Left lung (tissue), 10 donors: ENCODE data around the gene NT5DC4. TPM values are rescaled to one million over a fixed set of nuclear protein-coding genes. Genes with fewer than 3 reads are reported as not detected.
A peak's percentile ranks its signal among the peaks of the same experiment; 100 is the strongest.

Experiments
- ATAC-seq: fragments of 200-7000 bp; cut with Tn5 transposase; one replicate; pipeline ENCODE4 v1.9.1; 2020; ENCODE audit warnings: moderate library complexity
- DNase-seq, 4 donors: peaks; one replicate each; pipeline ENCODE4 v3.0.0-alpha.2; 2013 to 2020
- H3K27ac ChIP-seq, 2 donors: fragments of 200-600 bp; sonication (generic) in 1 of 2; one replicate each; pipeline versions ENCODE4 v1.5.0 to v1.8.0; 2020 to 2021
- H3K27me3 ChIP-seq, 2 donors: fragments of 200-600 bp; sonication (generic) in 1 of 2; one replicate each; pipeline versions ENCODE4 v1.5.0 to v1.8.0; 2020 to 2021
- H3K36me3 ChIP-seq, 2 donors: fragments of 200-600 bp; sonication (generic) in 1 of 2; one replicate each; pipeline versions ENCODE4 v1.5.0 to v1.8.0; 2020 to 2021
- H3K4me1 ChIP-seq, 2 donors: fragments of 200-600 bp; one replicate each; pipeline ENCODE4 v1.8.0; 2021
- H3K4me3 ChIP-seq, 2 donors: fragments of 200-600 bp; sonication (generic) in 1 of 2; one replicate each; pipeline versions ENCODE4 v1.5.0 to v1.8.0; 2020 to 2021; ENCODE audit warnings: mild to moderate bottlenecking in 1 of 2
- H3K9me3 ChIP-seq, 2 donors: fragments of 200-600 bp; sonication (generic) in 1 of 2; one replicate each; pipeline versions ENCODE4 v1.5.0 to v1.8.0; 2020 to 2021
- CTCF ChIP-seq, 2 donors: fragments of 200-600 bp; sonication (generic) in 1 of 2; IDR thresholded peaks; one replicate each; pipeline versions ENCODE4 v1.5.0 to v1.8.0; 2021; ENCODE audit warnings: antibody characterized with exemption in 2 of 2
- intact Hi-C, 2 donors: fragments of 100-400 bp; cut with DNase I; formaldehyde crosslinking; loops; one replicate each; pipeline versions ENCODE4 v1.11.2 to v1.14.2; 2022
- polyA plus RNA-seq, 6 donors: library from polyadenylated mRNA; unstranded; fragments of 120-200 nt; gene quantifications; one replicate each; pipeline ENCODE4 v1.2.1, GENCODE V29; 2013; ENCODE audit not compliant: insufficient read length in 6 of 6
- total RNA-seq, 2 donors: library from RNA; stranded (reverse); fragmentation: NEBNext Ultra II Directional; extraction: Animal tissue kit (Norgen Biotek cat#: 25700); gene quantifications; one replicate each; pipeline ENCODE4 v1.2.1, GENCODE V29; 2021
- donor health status: DM: no; HTN: yes; CAD: no.
- donor health status: DM: no; HTN: no; CAD: no.

NT5DC4 gene
- total and polyA plus RNA-seq, 8 donors = 0.08 to 1.1 (median 0.38) TPM; not detected in 4

- H3K36me3 ChIP-seq = no peaks in the 10 kb centered on the region
- ATAC-seq (no peak), DNase-seq (no peak)
- intact Hi-C loops = no loop called here
- H3K27me3 ChIP-seq = no peaks in the 10 kb centered on the region
- H3K27ac ChIP-seq = no peak overlapping the region
- peaks cover 0 to 54% of the 10 kb centered on the region in 2 donors for H3K4me1 ChIP-seq
- H3K4me3 ChIP-seq = no peak overlapping the region
- H3K9me3 ChIP-seq = no peaks in the 10 kb centered on the region
- TF ChIP-seq CTCF (IDR thresholded peaks at IDR 0.05) = no peak
These were observed 40.1 kb upstream of the NT5DC4 start for GRCh38 chr2:112680666-112681101.

- ATAC-seq = no peak
These were observed 38.7 kb upstream of the NT5DC4 start for GRCh38 chr2:112682101-112682500.

DNA sequence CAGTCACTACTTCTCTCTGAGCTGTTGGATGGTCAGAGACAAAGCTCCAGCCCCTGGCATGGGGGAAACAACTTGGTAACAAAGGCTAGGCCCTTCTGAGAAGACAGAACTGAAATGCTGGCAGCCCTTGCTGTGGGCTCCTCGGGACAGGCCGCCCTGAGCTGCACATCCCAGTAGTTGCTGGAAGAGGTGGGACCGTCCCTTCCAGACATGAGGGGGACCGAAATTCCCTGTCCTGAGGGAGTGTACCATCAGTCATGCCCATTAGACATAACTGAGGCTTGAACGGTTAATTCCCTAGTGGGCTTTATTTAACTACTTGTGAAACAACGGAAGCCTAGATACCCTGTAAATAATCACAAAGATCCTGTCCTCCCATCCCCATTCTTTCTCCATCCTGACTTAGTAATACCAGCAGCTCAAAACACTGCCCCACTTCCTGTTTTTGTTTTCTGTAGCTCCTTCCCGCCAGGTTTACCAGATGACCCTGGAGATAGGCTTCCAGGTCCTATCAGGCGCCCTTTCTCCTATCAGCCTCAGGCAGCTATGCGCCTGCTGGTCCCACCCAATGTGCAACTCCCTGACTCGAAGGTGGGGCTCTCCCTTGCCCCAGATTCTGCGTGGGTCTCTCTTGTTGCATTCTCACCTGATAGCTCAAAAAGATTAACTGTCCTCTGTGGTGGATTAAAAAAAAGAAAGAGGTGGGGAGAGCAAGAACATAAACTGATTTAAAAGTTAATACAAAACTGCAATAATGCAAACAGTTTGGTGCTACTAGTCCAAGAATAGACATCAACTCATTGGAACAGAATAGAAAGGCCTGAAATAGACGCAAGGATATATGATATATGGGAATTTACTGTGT is 37.0 kb upstream of the NT5DC4 start:
- DNase-seq (no peak), ATAC-seq (no peak)
- H3K4me3 ChIP-seq = no peak overlapping the region
- no peaks in the 10 kb centered on the region for H3K9me3 ChIP-seq
- H3K27ac ChIP-seq = peak overlapping the region in 1 of 2 donors; percentile 58
- H3K36me3 ChIP-seq = no peaks in the 10 kb centered on the region
- intact Hi-C loops = no loop called here
- H3K27me3 ChIP-seq = no peaks in the 10 kb centered on the region
- no peak for TF ChIP-seq CTCF (IDR thresholded peaks at IDR 0.05)
- H3K4me1 ChIP-seq = peaks cover 0 to 62% of the 10 kb centered on the region in 2 donors

More at GRCh38 chr2:112682101-112682500, 38.7 kb upstream of the NT5DC4 start:
- Histone ChIP-seq H3K27me3 (no peaks in the 10 kb centered on the region), H3K4me3 (no peak overlapping the region), H3K9me3 (no peaks in the 10 kb centered on the region), H3K27ac (peak overlapping the region in 1 of 2 donors; percentile 25), H3K36me3 (no peaks in the 10 kb centered on the region), H3K4me1 (peaks cover 0 to 54% of the 10 kb centered on the region in 2 donors)
- DNase-seq = peak in 1 of 4 donors; percentile 78
- intact Hi-C loops = no loop called here
- TF ChIP-seq CTCF (IDR thresholded peaks at IDR 0.05) = no peak

DNA sequence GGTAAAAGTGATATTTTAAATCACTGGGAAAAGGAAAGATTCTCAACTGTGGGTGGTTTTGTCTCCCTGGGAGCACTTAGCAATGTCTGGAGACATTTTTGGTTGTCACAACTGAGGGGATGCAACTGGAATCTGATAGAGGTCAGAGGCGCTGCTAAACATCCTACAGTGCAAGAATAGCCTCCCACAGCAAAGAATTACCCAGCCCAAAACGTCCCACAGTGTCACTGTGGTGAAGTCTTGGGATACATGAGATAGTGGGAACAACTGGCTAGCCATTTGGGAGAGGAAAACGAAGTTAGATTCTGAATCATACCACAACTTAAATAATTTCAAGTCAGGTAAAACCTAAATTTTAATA is 36.4 kb upstream of the NT5DC4 start:
- H3K27ac ChIP-seq = no peak overlapping the region
- DNase-seq = no peak
- ATAC-seq = no peak
- no peaks in the 10 kb centered on the region for H3K36me3 ChIP-seq
- H3K4me3 ChIP-seq = no peak overlapping the region
- no peaks in the 10 kb centered on the region for H3K9me3 ChIP-seq
- no peaks in the 10 kb centered on the region for H3K27me3 ChIP-seq
- intact Hi-C loops = no loop called here
- no peak for TF ChIP-seq CTCF (IDR thresholded peaks at IDR 0.05)
- peaks cover 0 to 62% of the 10 kb centered on the region in 2 donors for H3K4me1 ChIP-seq

DNA sequence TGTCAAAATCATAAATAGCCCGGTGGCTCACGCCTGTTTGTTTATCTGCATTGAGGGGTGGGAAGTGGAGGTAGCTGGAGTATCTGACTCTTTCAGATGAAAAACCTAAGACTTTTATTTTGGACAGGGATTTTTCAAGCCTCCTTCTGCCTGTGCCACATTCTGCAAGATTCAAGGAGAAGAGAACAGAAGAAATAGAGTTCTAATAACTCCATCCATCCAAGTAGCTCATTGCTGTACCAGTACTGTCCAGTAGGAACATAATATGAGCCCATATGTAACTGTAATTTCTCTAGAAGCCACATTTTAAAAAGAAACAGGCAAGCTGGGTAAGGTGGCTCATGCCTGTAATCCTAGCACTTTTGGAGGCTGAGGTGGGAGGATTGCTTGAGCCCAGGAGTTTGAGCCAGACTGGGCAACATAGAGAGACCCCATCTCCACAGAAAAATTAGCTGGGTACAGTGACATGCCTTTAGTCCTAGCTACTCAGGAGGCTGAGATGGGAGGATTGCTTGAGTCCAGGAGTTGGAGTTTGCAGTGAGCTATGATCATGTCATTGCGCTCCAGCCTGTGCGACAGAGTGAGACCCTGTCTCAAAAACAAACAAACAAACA is 35.4 kb upstream of the NT5DC4 start:
- intact Hi-C loops = no loop called here
- no peak for TF ChIP-seq CTCF (IDR thresholded peaks at IDR 0.05)
- Histone ChIP-seq H3K27me3 (no peaks in the 10 kb centered on the region), H3K36me3 (no peaks in the 10 kb centered on the region), H3K9me3 (no peaks in the 10 kb centered on the region), H3K4me1 (peaks cover 0 to 68% of the 10 kb centered on the region in 2 donors), H3K27ac (no peak overlapping the region), H3K4me3 (no peak overlapping the region)
- no peak for ATAC-seq
- DNase-seq = no peak
